HG02981 (cell line): ENCODE results near the gene KDELR1.
A peak's percentile ranks its signal among the peaks of the same experiment; 100 is the strongest.

Source experiments
- ATAC-seq: cut with Tn5 transposase; IDR thresholded peaks from one replicate; pipeline ENCODE4 v1.9.1; 2021; ENCODE audit warnings: mild to moderate bottlenecking, moderate library complexity; ENCODE audit not compliant: unreplicated experiment

Gene KDELR1

GRCh38 chr19:48342841-48343540 lies 48.4 kb downstream of the KDELR1 start:
- no peak for ATAC-seq

GRCh38 chr19:48342414-48342738 lies 49.0 kb downstream of the KDELR1 start:
- ATAC-seq, result no peak

DNA sequence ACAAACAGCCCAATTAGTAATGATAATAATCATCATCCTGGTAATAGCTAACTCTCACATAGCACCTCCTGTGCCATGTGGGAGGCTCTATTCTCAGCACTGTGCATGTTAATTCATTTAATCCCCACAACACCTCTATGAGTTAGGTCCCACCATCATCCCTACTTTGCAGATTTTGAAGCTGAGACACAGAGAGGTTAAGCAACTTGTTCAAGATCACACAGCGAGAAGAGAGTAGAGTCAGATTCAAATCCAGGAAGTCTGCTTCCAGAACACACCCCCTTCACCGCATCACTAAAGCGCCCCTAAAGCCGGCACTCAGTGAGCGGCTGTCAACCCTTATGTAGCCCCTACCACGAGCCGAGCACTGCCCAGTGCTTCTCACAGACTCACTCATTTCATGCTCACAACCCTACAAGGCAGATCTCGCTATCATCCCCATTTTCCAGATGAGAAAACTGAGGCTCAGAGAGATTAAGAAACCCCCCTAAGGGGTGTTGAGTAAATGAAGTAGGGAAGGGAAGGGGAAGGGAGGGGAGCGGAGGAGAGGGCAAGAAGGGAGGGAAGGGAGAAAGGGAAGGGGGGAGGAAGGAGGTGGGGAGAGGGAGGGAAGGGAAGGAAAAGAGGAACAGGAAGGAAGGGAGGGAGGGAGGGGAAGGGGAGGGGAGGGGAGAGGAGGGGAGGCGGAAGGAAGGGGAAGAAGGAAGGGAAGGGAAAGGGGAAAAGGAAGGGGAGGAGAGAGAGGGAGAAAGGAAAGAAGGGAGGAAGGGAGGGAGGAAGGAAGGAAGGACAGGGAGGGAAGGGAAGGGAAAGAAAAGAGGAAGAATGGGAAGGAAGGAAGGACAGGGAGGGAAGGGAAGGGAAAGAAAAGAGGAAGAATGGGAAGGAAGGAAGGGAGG lies 49.6 kb downstream of the KDELR1 start:
- no peak for ATAC-seq

DNA sequence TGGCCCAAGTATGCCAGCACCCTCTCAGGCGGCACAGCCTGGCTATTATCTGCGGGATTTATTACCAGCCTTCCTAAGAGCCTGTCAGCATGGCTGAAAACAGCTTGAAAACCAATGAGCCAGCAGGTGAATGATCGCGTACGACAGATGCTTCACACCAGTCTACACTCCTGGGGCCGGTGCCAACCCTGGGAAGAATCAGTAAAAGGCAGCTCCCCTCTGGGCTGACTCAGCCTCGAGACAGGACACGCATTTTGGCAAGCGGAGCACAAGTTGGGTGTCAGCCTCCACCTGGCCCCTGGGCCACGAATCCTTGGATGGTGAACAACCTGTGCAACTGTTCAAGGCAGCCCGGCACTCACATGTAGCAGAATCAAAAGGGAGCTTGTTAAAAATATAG lies 50.4 kb downstream of the KDELR1 start:
- no peak for ATAC-seq

DNA sequence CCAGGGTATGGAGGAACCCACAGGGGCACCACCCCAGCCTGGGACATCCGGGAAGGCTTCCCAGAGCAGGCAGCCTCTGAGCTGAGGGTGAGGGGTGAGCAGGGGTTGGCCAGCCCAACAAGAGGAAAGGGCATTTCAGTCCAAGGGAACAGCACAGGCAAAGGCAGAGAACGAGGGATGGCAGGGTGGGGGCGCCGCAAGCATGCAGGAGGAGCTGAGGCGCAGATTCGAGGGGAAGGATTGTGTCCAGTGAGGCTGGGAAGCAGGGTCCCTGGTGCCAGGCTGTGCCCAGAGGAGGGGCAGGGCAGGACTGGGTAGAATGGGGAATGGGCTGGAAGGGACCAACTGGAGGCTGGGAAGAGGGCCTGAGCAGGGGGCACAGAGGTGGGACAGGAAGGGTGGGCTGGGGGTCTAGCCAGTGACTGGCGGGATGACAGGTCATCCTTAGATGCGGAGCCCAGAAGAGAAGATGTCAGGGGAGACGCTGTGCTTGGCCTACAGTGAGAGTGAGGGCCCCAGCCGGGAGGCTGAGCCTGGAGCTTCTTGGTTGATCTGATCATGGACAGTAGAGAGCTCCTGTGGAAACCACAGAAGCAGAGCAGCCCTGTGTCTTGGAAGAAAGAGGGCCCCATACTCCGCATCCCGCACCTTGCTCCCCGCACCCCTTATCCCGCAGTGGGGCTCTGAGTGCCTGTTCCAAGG lies 52.4 kb downstream of the KDELR1 start:
- no peak for ATAC-seq

DNA sequence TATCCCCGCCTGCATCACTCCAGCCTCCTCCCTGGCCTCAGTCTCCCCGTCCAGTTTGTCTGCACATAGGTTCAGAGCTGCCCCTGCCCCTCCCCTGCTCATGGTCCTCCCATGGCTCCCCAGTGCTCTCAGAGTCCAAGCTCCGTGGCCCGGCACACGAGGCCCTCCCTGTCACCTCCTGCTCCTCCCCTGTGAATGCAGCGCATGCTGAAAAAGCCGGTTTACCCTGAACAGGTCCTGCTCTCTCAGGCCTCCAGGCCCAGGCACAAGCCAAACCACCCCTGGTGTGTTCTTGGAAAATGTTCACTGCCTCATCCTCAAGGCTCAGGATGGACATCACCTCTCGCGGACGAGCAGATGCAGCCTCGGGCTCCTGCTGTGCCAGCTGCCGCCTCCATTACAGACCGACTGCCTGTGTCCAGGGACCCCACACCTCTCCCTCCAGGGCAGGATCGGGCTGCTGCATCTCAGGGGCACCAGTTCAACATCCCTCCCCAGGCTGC lies 53.0 kb downstream of the KDELR1 start:
- ATAC-seq, result no peak

DNA sequence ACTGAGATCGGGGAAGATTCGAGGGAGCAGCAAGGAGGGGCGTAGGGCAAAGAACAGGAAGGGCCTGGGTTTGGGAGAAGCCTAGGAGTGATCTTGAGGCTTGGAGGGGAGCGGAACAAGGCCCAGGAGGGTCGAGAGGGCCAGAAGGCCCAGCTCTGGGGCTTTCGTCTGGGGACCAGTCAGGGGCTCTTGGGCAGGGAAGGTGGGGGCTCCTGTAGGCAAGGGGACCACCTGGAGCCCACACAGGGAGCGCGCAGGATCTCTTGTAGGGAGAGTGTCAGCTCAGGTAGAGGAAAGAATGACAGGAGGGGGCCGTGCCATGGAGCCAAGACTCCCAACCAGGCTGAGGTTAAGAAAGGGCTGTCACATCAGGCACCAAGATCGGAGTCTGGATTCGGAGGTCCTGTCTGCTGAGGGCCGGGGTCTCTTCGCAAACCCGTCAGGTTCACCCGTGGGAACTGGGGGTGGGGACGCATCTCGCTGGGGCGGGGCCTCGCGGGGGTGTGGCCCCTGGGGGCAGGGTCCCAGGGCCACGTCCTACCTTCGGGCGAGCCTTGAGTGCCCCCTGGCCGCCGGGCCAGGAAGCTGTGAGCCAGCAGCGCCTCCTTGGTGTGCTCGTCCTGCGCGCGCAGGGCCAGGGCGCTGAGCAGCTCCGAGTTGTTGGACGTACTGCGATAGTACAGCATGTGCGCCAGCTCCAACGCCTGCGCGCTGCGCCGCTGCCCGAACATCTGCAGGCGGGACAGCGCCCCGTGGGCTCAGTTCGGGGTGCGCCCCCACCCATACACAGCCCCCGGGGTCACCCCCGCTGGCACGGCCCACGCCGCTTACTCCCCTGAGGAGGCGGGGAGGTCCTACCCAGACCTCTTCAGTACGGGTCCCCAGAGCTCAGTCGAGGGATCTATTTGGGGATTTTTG lies 57.6 kb downstream of the KDELR1 start:
- peak; percentile 50 for ATAC-seq

GRCh38 chr19:48332662-48333466 lies 58.5 kb downstream of the KDELR1 start:
- peak; percentile 52 for ATAC-seq
